AG04450 (cell line): ENCODE data around the gene APOH. TPM values are rescaled to one million over a fixed set of nuclear protein-coding genes. Genes with fewer than 3 reads are reported as not detected.

Experiments used
- CTCF ChIA-PET: fragments of 300-600, 350-600 bp; formaldehyde crosslinking; extraction: SDS; loops from one replicate; lab custom pipeline; 2022; ENCODE audit warnings: antibody characterized with exemption, inconsistent platforms; lab: Charles Lee
- POLR2A ChIA-PET: fragments of 350-600 bp; formaldehyde crosslinking; extraction: SDS; loops from one replicate; lab custom pipeline; 2021; ENCODE audit warnings: antibody characterized with exemption, inconsistent platforms; lab: Yijun Ruan, JAX
- DNase-seq: peaks from one replicate; pipeline ENCODE4 v3.0.0-alpha.2; 2011; ENCODE audit warnings: low read depth, low spot score
- H3K27ac ChIP-seq: one replicate; pipeline ENCODE4 v1.5.1; 2012; ENCODE audit warnings: low read depth, low read length, control low read depth
- H3K27me3 ChIP-seq: one replicate; pipeline ENCODE4 v1.6.0; 2012; ENCODE audit warnings: low read length; ENCODE audit not compliant: control insufficient read depth, insufficient read depth
- H3K4me3 ChIP-seq: 2 replicates; pipeline ENCODE4 v1.5.1; 2011; ENCODE audit warnings: mild to moderate bottlenecking, low read depth, low read length, control low read depth
- H3K9me3 ChIP-seq: 2 replicates; pipeline ENCODE4 v1.5.1; 2012; ENCODE audit warnings: low read length; ENCODE audit not compliant: control insufficient read depth, insufficient read depth
- CTCF ChIP-seq: IDR thresholded peaks from 2 replicates; pipeline ENCODE4 v1.5.1; 2011; ENCODE audit warnings: low read depth, low read length, control low read depth, inconsistent platforms
- polyA plus RNA-seq: library from polyadenylated mRNA; depleted of rRNA; stranded (reverse); fragments of >200 nt; gene quantifications from 2 replicates; pipeline ENCODE4 v1.2.3, GENCODE V29; 2011

APOH gene
- polyA plus RNA-seq, 1 experiment = not detected

DNA sequence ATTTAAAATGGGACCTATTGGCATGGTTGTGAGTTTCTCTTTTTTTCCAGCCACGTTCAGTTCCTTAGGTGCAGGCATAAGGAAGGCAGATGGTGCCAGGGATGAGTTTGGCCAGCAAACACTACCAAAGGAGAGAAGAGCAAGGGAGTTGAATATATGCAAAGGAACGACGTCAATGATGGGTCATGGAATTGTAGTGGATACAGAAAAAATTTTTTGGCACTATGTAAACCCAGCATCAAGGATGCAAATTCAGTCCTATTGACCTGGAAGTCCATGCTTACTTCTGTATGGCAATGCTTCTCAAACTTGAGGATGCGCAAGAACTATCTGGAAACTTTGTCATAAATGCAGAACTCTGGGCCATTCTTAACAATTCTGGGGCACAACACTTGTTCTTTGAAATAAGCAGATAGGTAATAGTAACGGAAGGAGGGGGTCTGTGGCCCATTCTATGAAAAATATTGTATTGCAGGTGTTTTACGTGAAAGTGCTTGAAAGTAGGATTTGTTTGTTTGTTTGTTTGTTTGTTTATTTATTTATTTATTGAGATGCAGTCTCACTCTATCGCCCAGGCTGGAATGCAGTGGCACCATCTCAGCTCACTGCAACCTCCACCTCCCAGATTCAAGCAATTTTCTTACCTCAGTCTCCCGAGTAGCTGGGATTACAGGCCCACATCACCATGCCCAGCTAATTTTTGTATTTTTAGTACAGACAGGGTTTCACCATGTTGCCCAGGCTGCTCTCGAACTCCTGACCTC lies 18.0 kb downstream of the APOH start:
- no peak for TF ChIP-seq CTCF
- Histone ChIP-seq H3K27me3 (peaks cover 12% of the 10 kb centered on the region), H3K4me3 (no peak overlapping the region), H3K9me3 (no peaks in the 10 kb centered on the region), H3K27ac (no peak overlapping the region)
- CTCF ChIA-PET = interaction anchor here (2.0 kb wide), 1 partner anchor 11 kb away, joined by 9 read pairs; no protein-coding TSS in a partner anchor
- no peak for DNase-seq
- POLR2A ChIA-PET = no interaction called here

DNA sequence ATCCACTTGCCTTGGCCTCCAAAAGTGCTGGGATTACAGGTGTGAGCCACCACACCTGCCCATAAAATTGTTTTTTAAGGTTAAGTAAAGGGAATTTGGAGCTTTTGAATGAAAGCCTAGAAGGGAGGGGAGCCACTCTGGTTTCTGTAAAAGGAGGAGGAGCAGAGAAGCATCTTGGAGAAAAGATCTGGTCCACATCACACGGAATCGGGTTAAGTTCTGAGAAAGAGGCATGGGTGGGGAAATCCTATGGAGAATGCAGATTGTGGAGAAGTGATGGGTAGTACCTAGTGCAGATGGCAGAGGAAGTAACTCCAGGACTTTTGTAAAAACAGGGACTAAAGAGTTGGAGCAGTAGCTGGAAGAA lies 19.0 kb downstream of the APOH start:
- TF ChIP-seq CTCF = no peak
- Histone ChIP-seq H3K27me3 (peaks cover 12% of the 10 kb centered on the region), H3K4me3 (no peak overlapping the region), H3K27ac (no peak overlapping the region), H3K9me3 (no peaks in the 10 kb centered on the region)
- ChIA-PET CTCF (interaction anchor here (2.2 kb wide), 1 partner anchor 10 kb away, joined by 12 read pairs; no protein-coding TSS in a partner anchor), POLR2A (no interaction called here)
- DNase-seq = no peak

DNA sequence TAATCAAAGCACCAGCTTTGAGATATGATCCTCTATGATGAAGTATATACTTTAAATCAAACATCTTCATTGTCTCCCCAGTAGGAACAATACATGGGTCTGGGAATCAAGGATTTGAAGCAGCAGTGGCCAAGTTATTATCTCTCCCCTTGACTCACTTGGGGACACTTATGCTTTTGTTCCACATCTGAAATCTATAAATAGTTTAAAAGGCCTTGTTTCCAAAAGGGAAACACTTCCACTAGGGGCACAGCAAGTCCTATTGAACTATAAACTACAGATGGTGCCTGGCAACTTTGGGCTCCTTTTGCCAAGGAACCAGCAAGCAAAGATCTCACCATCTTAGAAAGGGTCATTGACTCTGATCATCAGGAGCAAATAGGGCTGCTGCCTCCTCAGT lies 21.3 kb downstream of the APOH start:
- Histone ChIP-seq H3K27me3 (peaks cover 7% of the 10 kb centered on the region), H3K27ac (no peak overlapping the region), H3K4me3 (no peak overlapping the region), H3K9me3 (no peaks in the 10 kb centered on the region)
- CTCF ChIA-PET = interaction anchor here (2.2 kb wide), 1 partner anchor 8 kb away, joined by 12 read pairs; no protein-coding TSS in a partner anchor
- TF ChIP-seq CTCF = no peak
- POLR2A ChIA-PET = interaction anchor here (0.7 kb wide), 1 partner anchor 985 kb away, joined by 3 read pairs; no protein-coding TSS in a partner anchor
- no peak for DNase-seq

- POLR2A ChIA-PET = interaction anchor here (0.5 kb wide), 1 partner anchor 392 kb away, joined by 7 read pairs; no protein-coding TSS in a partner anchor
- no peak for DNase-seq
- Histone ChIP-seq H3K27ac (no peak overlapping the region), H3K4me3 (no peak overlapping the region), H3K27me3 (peaks cover 3% of the 10 kb centered on the region), H3K9me3 (no peaks in the 10 kb centered on the region)
- no peak for TF ChIP-seq CTCF
- CTCF ChIA-PET = no interaction called here
Measured at GRCh38 chr17:66203274-66204015, 25.8 kb downstream of the APOH start.
